GM21381 (cell line): ENCODE measurements around the gene RPL26.
"Not testable (repeated sequence)": the region's sequence is repeated elsewhere in the genome, so short reads cannot be mapped to it uniquely, and the experiment has no call there.

Experiments used
- ATAC-seq: cut with Tn5 transposase; IDR thresholded peaks from one replicate; pipeline ENCODE4 v1.9.1; 2021; ENCODE audit warnings: mild to moderate bottlenecking, moderate library complexity; ENCODE audit not compliant: unreplicated experiment

Gene RPL26

GRCh38 chr17:8369944-8370343 is 13.0 kb downstream of the RPL26 start:
- no peak for ATAC-seq

- ATAC-seq = no peak
Measured at GRCh38 chr17:8368193-8368592, 14.8 kb downstream of the RPL26 start.

- ATAC-seq = no peak
Measured at GRCh38 chr17:8366231-8366630, 16.8 kb downstream of the RPL26 start.

DNA sequence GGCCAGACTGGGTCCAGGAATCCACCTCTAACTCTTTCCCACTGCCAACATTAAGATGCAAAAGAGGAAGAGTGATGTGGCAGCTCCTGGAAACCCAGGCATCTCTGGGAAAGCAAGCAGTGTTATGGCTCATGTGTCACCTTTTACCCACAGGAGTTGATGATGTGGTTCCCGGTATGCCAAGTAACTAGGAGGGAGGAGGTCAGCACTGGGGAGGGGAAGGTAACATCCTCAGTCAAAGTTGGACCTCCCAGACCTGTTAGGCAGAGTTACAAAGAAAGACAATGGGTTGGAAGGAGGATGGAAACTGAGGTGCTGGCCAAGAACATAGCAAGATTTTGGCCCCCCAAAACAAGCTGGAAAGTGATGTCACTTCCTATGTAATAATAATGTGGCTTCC is 17.9 kb downstream of the RPL26 start:
- no peak for ATAC-seq

DNA sequence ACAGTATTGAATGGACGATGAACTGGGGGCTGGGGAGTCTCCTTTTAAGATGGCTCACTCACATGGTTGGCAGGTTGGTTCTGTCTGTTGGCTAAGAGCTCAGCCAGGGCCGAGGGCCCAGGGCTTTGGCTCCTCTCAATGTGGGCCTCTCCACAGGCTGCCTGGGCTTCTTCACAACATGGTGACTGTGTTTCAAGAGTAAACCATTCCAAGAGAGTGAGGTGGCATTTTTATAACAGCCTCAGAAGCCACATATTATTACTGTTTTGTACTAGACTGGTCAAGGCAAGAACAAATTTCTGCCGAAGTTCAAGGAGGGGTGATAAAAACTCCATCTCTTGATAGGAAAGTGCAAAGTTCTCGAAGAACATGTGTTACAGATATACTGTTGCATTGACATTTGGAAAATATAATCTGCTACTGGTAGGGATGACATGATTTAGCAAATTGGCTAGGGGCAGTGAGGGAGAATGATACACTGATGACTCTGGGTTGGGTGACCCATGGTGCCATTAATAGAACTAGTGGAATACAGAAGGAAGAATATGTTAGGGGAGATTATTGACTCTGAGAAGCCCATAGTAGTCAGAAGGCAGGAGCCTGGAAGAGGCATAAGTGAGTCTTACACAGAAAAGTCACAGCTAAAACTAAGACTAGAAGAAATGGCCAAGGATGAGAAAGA is 20.2 kb downstream of the RPL26 start:
- no peak for ATAC-seq

DNA sequence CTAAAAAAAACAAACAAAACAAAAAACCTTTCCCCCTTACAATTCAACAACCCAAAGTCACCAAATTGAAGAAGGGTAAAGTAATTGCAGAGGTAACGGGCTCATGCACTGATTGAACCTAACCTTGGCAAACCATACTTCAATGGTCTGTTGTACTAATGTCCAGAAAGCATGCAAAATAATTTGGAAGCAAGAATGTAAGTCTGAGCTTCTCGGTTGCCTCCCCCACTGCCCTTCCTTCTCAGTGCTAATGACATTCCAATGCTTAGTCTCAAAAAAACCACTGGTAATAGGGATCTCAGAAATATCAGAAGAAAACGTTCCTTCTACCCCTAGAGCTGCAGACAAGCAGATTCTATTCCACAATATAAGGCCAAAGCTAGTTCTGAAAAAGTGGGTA is 22.2 kb downstream of the RPL26 start:
- ATAC-seq = no peak

DNA sequence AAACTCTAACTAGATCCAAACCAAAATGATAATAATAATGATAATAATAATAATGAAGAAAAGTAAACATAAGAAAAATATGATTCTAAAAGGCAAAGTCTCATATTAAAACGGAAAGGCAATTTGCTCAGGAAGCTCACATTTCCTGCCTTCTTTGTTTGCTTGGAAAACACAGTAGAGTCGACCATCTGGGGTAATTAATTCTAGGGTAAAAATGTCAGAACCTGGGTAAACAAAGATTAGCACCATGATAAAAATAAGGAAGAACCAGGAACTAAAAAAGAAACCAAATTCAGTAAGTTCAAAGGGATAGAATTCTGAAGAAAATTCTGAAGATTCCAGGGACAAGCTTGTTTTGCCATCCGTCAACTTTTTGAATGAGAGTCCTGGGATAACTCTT is 22.7 kb downstream of the RPL26 start:
- no peak for ATAC-seq

GRCh38 chr17:8359769-8360168 is 23.2 kb downstream of the RPL26 start:
- ATAC-seq = no peak

GRCh38 chr17:8357910-8358309 is 25.1 kb downstream of the RPL26 start:
- ATAC-seq = no peak

DNA sequence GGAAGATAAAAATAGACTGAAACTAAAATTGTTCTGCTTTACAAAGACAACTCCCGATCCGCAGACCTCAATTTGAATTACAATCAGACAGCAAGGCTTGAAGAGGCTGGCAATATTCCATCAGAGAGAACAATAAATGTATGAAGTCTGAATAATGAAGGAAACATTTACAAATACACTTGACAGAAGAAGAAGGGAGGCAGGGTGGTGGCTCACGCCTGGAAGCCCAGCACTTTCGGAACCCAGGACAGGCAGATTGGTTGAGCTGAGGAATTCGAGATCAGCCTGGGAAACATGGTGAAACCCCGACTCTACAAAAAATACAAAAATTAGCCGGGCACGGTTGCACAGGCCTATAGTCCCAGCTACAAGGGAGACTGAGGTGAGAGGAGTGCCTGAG is 28.8 kb downstream of the RPL26 start:
- ATAC-seq = no peak

GRCh38 chr17:8353736-8354135 is 29.3 kb downstream of the RPL26 start:
- ATAC-seq = no peak

DNA sequence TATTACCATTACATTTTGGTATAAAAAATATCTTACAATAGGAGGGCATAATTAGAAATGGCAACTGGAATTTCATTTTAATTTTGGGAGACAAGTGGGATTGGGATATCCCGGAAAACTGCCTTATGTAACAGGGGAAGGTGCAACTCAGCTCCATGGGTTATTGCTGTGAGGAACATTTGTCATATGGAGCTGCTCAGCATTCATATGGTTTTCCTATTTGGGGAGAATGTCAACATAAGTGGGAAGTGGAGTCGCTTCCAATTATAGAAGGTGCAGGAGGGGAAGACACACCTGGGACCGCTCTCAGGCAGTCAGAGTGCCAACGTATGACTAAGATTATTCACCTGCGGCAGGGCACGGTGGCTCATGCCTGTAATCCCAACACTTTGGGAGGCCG is 32.7 kb downstream of the RPL26 start:
- no peak for ATAC-seq

DNA sequence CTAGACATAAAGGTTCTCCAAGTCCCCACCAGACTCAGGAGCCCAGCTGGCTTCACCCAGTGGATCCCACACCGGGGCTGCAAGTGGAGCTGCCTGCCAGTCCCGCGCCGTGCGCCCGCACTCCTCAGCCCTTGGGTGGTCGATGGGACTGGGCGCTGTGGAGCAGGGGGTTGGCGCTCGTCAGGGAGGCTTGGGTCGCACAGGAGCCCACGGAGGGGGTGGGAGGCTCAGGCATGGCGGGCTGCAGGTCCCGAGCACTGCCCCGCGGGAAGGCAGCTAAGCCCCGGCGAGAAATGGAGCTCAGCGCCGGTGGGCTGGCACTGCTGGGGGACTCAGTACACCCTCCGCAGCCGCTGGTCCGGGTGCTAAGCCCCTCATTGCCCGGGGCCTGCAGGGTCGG is 36.0 kb downstream of the RPL26 start:
- not testable (repeated sequence) for ATAC-seq

- no peak for ATAC-seq
Measured at GRCh38 chr17:8345951-8346665, 36.9 kb downstream of the RPL26 start.

DNA sequence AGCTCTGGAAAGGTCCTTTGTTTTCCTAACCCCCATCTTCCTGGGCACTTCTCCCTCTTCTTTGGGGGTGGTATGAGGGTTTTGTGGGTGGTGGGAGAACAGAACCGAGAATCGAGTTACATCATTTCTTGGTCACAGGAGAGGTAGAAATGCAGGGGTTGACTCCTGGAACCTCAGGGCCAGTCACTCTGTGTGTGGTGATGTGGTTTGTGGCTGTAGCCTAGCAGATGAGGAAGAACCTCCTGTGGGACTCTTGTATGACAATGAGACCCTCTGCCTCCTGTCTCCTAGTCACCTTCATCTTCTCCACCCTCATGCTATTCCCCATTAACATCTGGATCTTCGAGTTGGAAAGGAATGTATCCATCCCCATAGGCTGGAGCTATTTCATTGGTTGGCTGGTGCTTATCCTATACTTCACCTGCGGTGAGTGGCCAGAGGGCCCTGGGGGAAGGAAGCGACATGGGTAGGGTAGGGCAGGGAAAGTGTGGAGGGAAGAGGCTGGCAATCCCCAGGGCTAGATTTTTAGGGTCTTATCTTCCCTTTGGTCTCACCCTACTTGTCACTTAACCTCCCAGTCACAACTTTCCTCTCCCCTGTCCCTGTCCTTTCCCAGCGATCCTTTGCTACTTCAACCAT is 37.8 kb downstream of the RPL26 start:
- no peak for ATAC-seq

GRCh38 chr17:8341456-8341855 is 41.5 kb downstream of the RPL26 start:
- no peak for ATAC-seq

DNA sequence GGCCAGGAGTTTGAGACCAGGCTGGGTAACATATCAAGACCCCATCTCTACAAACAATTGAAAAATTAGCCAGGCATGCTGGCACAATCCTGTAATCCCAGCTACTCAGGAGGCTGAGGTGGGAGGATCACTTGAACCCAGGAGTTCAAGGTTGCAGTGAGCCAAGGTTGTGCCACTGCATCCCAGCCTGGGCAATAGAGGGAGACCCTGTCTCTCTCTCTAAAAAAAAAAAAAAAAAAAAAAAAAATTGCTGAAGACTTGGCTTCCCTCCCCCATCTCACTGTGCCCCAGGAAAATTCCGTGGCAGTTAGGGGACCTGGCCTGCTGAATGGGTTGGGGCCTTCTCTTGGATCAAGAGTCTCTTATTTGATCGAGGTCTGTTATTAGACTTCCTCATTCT is 43.5 kb downstream of the RPL26 start, which contains the start of gene ODF4:
ODF4 (plus strand) TSS at position 301 of the 400 bp plus-strand sequence. CDS start 212 bp downstream, outside the sequence.
- no peak for ATAC-seq

- no peak for ATAC-seq
Measured at GRCh38 chr17:8338753-8339140, 44.2 kb downstream of the RPL26 start.

- no peak for ATAC-seq
Measured at GRCh38 chr17:8337802-8338752, 44.9 kb downstream of the RPL26 start.

DNA sequence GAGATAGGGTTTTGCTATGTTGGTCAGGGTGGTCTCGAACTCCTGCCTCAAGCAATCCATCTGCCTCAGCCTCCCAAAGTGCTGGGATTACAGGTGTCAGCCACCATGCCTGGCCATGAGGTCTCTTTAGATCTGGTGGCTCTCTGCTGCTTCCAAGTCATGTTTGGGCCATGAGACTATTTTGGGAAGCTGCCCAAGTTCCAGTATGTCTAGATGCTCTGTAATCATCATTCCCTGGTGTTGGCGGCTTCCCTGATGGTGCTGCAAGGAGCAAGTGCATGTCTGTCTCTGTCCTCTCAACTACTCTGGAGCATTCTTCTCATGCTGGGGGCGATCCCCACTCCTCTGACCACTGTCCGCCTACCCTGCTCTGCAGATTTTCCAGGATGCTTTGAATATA is 49.7 kb downstream of the RPL26 start:
- no peak for ATAC-seq

GRCh38 chr17:8332688-8333087 is 50.3 kb downstream of the RPL26 start:
- no peak for ATAC-seq
